ENCODE results near the gene C1orf116.

The C1orf116 gene

DNA sequence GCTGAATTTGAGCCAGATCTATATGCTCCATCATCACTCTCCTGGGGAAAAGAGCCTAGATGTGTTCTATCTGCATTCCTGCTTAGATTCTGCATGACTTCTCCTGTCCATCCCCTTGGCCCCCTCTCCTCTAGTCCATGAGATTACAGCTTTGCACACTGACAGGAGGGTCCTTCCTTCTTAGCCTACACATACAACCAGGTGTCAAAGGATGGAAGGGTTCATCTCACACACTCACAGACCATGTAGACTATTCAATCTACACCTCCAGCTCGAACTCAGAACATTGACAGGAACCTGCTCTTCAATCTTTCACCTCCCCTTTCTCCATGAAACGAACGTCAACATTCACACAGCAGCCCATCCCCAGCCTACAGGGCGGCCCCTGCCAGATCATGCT, 13.8 kb downstream of the C1orf116 start:
- DNase-seq: no peak

- DNase-seq: no peak
Observed at GRCh38 chr1:207017615-207018559, 14.7 kb downstream of the C1orf116 start.

DNA sequence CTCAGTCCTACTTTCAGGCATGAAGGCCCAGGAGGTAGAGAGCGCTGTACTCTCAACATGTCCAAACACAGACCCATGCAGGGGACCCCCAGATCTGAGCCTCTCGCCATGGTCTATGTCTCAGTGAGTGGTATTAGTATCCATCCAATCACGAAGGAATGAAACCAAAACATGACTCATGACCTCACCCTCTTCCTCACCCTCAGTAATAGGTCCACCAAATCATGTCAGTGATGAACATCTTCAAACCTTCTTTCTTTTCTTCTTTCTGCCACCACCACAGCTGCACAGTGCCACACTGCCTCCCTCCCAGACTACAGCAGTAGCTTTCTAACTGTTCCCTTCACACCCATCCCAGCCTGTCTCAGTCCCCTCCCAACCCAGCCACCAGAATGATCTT, 16.8 kb downstream of the C1orf116 start:
- DNase-seq: no peak

DNA sequence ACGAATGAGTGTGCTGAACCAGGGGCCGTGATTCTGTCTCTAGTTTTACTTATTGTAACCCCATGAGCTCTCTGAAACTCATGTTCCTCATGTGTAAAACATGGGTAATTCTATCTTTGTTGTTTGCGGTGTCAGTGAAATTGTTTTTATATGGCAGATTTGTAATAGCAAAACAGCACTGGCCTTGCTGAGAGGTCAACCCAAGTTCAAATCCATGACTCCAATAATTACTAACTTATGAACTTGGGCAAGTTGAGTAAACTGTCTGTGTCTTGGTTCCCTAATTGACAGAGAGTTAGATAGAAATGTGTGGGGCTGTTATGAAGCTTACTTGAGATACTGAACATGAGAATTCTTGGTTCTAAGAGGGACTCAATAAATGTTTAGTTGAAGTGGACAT, 17.8 kb downstream of the C1orf116 start:
- no peak for DNase-seq

- DNase-seq: no peak
Observed at GRCh38 chr1:207013321-207014085, 19.1 kb downstream of the C1orf116 start.

DNA sequence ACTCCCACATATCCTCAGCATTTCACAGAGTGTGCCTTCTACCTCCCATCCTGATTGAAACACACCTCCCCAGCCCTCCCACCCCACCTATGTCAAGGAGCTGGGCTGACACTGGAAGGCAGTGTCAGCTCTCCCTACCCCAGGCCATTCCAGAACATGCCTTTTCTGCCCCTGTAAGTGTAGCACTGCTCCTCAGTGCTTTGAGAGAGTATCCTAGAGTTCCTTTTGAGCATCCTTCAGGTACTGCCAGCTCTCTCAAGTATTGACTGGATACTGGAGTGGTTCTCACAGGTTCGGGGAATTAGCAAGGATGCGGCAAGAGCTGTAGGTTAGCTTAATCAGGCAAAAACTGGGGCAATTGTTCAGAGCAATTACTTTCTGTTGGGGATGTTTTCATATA, 21.8 kb downstream of the C1orf116 start:
- DNase-seq: no peak

GRCh38 chr1:207009945-207010344, 22.6 kb downstream of the C1orf116 start:
- no peak for DNase-seq

DNA sequence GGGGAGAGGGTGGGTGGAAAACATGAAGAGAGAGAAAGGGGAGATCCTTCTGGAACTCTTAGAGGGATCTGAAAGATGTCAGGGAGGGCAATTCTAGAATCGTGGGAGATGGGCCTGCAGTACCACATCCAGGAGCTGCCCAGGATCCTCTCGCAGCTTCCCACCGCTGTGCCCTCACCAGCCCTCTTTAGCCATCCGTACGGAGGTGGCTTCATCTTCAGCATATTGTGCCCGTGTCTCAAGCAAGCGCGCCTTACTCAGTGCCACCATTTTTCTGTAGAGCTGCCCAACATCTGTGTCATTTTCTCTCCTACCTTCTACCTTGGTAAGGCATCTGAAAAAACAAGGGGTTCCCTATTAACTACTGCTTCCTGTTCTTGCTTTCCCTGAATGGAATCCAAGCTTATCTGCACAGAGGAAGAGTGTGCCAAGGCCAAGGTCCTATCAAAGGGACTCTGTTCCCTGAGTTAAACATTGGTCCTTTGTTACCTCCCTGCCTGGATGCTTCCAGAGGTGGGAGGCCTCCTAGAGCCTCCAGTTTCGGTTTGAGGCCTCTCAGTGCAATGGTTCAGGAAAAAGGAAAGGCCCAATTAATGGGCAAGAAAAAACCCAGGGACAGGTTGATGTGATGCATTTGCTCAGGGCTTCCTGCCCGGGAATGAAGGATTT, 23.2 kb downstream of the C1orf116 start:
- DNase-seq: no peak

- DNase-seq: no peak
Observed at GRCh38 chr1:207007352-207008033, 25.1 kb downstream of the C1orf116 start.

DNA sequence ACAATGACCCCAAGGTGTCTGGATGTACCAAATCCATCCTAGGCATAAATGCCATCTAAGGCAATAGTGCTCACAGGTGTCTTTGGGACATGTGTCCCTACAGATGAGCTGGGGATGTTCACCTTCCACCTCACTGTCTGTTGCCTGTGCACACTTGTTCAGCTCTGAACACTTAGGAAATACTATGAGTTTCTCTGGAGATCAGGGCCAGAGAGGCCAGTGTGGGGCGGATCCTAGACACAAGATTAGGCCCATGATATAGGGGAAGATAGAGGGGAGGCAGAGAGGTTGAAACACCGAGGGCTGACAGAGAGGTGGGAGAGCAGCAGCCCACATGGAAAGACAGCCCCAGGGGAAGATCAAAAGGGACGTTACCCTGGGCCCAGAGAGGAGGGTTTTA, 25.6 kb downstream of the C1orf116 start:
- DNase-seq: no peak

- no peak for DNase-seq
Observed at GRCh38 chr1:207006083-207006482, 26.5 kb downstream of the C1orf116 start.

DNA sequence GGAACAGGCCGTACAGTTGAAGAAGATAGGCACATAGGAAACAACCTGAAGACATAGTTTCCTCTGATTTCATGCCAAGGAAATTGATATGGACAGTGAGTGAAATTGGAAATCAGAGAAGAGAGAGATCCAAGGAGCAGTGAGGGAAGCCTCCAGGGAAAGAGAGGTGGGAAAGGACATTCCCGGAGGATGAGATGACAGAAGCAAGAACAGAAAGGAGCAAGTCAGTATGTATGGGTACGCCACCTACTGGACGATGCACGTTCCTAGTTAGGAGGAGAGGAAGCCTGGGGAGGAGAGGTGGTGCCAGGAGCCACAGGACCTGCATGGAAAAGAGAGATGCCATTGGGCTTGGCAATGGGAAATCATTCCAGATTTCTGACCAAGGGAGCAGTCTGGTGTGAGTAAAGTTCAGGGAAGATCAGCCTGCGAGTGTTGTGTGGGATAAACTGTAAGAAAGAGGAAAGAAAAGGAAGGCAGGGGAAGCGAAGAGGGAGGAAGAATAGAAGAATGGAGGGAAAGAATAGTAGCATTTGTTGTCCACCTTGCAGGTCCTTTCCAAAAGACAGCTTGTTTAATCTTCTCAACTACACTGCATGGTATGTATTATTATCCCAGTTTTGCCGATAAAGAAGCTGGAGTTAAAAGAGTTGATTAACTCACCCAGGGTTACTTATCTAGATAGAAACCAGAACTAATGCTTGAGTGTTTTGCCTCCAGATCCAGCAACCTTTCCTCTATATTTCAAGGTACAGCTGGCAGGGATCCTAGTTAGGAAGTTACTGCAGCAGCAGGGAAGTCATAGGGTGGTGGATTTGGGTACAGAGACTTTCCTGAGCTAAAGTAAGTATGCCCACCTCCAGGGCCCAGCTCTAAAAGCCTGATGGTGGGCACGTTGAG, 27.4 kb downstream of the C1orf116 start:
- no peak for DNase-seq

DNA sequence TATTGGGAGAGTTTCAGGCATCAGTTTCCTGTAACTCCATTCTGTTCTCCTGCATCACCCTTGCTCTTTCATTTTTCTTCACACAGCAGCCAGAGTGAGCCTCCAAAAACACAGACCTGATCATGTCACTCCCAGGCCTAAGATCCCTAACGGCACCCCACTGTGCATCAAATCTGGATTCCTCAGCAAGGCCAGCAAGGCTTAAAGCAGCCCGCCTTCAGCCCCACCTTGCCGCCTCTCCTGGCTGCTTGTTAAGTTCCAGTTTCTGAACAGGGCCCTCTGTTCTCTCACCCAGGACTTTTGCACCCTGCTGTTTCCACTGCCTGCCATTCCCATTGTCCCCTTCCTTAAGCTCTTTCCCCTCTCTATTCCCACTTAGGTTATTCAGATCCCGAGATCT, 29.3 kb downstream of the C1orf116 start:
- no peak for DNase-seq

- no peak for DNase-seq
Observed at GRCh38 chr1:207002724-207003146, 29.8 kb downstream of the C1orf116 start.

DNA sequence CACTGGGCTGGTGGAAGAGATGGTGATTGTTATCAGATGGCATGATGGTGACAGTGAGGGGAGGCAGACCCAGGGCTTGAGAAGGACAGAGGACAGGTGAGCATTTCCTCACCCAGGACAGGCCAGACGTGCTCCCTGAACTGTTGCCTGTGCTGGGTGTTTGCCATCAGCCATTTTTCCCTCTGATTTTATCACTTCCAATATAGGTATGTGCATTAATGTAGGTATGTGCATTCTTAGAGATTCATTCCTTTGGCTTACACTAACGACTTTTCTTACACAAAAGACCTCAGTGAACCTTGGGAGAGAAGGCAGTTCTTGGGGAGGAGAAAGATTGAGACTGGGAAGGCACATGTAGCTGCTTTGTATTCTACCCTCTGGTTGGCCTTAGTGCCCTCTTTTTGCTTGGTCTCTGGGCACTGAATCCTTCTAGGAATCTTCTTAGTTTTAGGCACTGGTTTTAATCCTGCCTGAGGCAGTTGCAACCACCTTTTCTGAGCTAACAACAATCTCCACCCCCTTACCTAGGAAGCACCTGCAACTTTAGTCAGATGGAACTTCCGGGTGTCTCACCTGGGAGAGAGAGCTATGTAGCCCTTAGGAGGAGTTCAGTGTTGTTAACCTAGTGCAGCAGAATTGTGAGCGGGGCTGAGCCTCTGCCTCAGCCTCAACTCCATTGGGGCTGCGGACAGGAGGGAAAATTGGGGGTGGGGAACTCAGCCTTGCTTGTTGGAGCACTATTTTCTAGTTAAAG, 30.9 kb downstream of the C1orf116 start:
- no peak for DNase-seq

- no peak for DNase-seq
Observed at GRCh38 chr1:207000651-207001291, 31.8 kb downstream of the C1orf116 start.

GRCh38 chr1:206998816-206999215, 33.7 kb downstream of the C1orf116 start:
- DNase-seq: no peak

- DNase-seq: no peak
Observed at GRCh38 chr1:206992790-206993189, 39.8 kb downstream of the C1orf116 start.

DNA sequence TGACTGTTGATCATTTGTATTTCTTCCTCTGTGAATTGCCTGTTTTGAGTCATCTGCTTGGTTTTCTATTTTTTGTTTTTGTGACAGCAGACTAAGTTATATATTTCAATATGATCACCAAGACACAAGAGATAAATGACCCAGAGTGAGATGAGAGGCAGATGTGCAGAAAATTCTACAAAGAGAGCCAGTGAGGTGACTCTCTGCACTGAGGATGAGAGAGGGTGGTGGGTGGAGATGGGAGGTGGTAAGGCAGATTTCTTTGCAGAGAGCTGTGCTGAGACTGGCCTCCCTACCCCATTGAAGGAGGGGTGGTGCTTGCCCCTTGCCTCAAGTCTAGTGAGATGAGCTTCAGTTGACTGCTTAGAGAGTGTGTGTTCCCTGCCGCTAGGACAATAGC, 44.7 kb downstream of the C1orf116 start:
- no peak for DNase-seq

GRCh38 chr1:206986885-206987284, 45.7 kb downstream of the C1orf116 start:
- no peak for DNase-seq

Data from activated CD4-positive, alpha-beta T cell treated with anti-CD3 and anti-CD28 coated beads for 1 hour (primary cell).